Mesendoderm (in vitro differentiated cells): ENCODE measurements around the gene CAMSAP2.
A peak's percentile ranks its signal among the peaks of the same experiment; 100 is the strongest.

ENCODE experiments used
- DNase-seq: peaks from one replicate; pipeline ENCODE4 v3.0.0; 2013
- H2AK5ac ChIP-seq: 2 replicates; pipeline ENCODE4 v1.6.1; 2013; ENCODE audit warnings: low read length, inconsistent platforms
- H2BK120ac ChIP-seq: 2 replicates; pipeline ENCODE4 v1.6.1; 2013; ENCODE audit warnings: low read depth, mild to moderate bottlenecking, low read length, moderate library complexity, mixed read lengths
- H2BK15ac ChIP-seq: replicated peaks from 2 replicates; pipeline ENCODE4 v1.6.1; 2013; ENCODE audit warnings: low read depth, mild to moderate bottlenecking, moderate library complexity
- H2BK5ac ChIP-seq: 2 replicates; pipeline ENCODE4 v1.6.1; 2013; ENCODE audit warnings: low read length, inconsistent platforms
- H3K18ac ChIP-seq: 2 replicates; pipeline ENCODE4 v1.6.1; 2013; ENCODE audit warnings: mild to moderate bottlenecking, low read length, mixed read lengths
- H3K23ac ChIP-seq: one replicate; pipeline ENCODE4 v1.6.1; 2013; ENCODE audit warnings: low read length
- H3K27ac ChIP-seq: 2 replicates; pipeline ENCODE4 v1.5.1; 2013; ENCODE audit warnings: low read depth, mild to moderate bottlenecking, inconsistent platforms, low read length, moderate library complexity
- H3K27me3 ChIP-seq: 2 replicates; pipeline ENCODE4 v1.6.1; 2013; ENCODE audit warnings: low read length, control low read depth, mild to moderate bottlenecking, inconsistent platforms; ENCODE audit not compliant: insufficient read depth, poor library complexity
- H3K36me3 ChIP-seq: 2 replicates; pipeline ENCODE4 v1.6.1; 2013; ENCODE audit warnings: low read length, inconsistent platforms; ENCODE audit not compliant: control insufficient read depth, insufficient read depth
- H3K4ac ChIP-seq: one replicate; pipeline ENCODE4 v1.6.1; 2013; ENCODE audit warnings: low read depth, mild to moderate bottlenecking, low read length, moderate library complexity
- H3K4me1 ChIP-seq: 2 replicates; pipeline ENCODE4 v1.6.1; 2013; ENCODE audit warnings: low read depth, low read length, inconsistent platforms; ENCODE audit not compliant: control insufficient read depth
- H3K4me2 ChIP-seq: 2 replicates; pipeline ENCODE4 v1.6.1; 2013; ENCODE audit warnings: low read length
- H3K4me3 ChIP-seq: 2 replicates; pipeline ENCODE4 v1.5.1; 2013; ENCODE audit warnings: mild to moderate bottlenecking, low read length
- H3K56ac ChIP-seq: one replicate; pipeline ENCODE4 v1.6.1; 2013; ENCODE audit warnings: low read length
- H3K79me1 ChIP-seq: 2 replicates; pipeline ENCODE4 v1.6.1; 2013; ENCODE audit warnings: low read length, inconsistent platforms
- H3K79me2 ChIP-seq: 2 replicates; pipeline ENCODE4 v1.6.1; 2013; ENCODE audit warnings: mild to moderate bottlenecking, low read length; ENCODE audit not compliant: control insufficient read depth, insufficient read depth
- H3K9ac ChIP-seq: 2 replicates; pipeline ENCODE4 v1.6.1; 2013; ENCODE audit warnings: low read length, inconsistent platforms
- H4K5ac ChIP-seq: one replicate; pipeline ENCODE4 v1.6.1; 2013; ENCODE audit warnings: low read length
- H4K8ac ChIP-seq: one replicate; pipeline ENCODE4 v1.6.1; 2013; ENCODE audit warnings: low read depth, mild to moderate bottlenecking, control low read depth, low read length, moderate library complexity
- whole genome bisulfite sequencing: extraction: QIAGEN DNeasy Blood & Tissue Kit; methylation state at CpG from one replicate; pipeline ENCODE4 v1.1.7; 2013; ENCODE audit warnings: low lambda C conversion rate, missing lambda C conversion rate; ENCODE audit not compliant: insufficient coverage; ENCODE audit errors: extremely low coverage; 5-methylcytosine and 5-hydroxymethylcytosine counted together

CAMSAP2 gene

GRCh38 chr1:200753650-200754198 lies 15.0 kb downstream of the CAMSAP2 start:
- Histone ChIP-seq H3K4ac (no peak overlapping the region), H3K4me3 (no peak overlapping the region), H3K79me2 (peaks cover 19% of the 10 kb centered on the region), H3K36me3 (no peaks in the 10 kb centered on the region), H2BK5ac (no peak overlapping the region), H2AK5ac (no peak overlapping the region), H3K18ac (no peak overlapping the region), H4K5ac (no peak overlapping the region), H3K56ac (no peak overlapping the region), H3K4me2 (no peak overlapping the region), H3K9ac (no peak overlapping the region), H4K8ac (no peak overlapping the region), H3K23ac (no peak overlapping the region), H3K79me1 (peaks cover 16% of the 10 kb centered on the region), H3K27ac (no peak overlapping the region), H3K4me1 (peaks cover 1% of the 10 kb centered on the region), H2BK120ac (no peak overlapping the region), H3K27me3 (no peaks in the 10 kb centered on the region), H2BK15ac (no peak overlapping the region)
- WGBS, result no CpG with 5 or more reads among the region's 5 CpGs
- DNase-seq, result no peak

GRCh38 chr1:200755456-200755855 lies 16.8 kb downstream of the CAMSAP2 start:
- H3K27ac ChIP-seq, result no peak overlapping the region
- WGBS, result no CpG with 5 or more reads among the region's 3 CpGs
- H3K23ac ChIP-seq, result no peak overlapping the region
- H4K8ac ChIP-seq, result no peak overlapping the region
- no peak overlapping the region for H3K4ac ChIP-seq
- no peaks in the 10 kb centered on the region for H3K36me3 ChIP-seq
- no peak overlapping the region for H2BK120ac ChIP-seq
- no peak overlapping the region for H2BK5ac ChIP-seq
- DNase-seq, result peak; percentile 29
- H4K5ac ChIP-seq, result no peak overlapping the region
- H2AK5ac ChIP-seq, result no peak overlapping the region
- H3K18ac ChIP-seq, result no peak overlapping the region
- no peaks in the 10 kb centered on the region for H3K27me3 ChIP-seq
- no peak overlapping the region for H2BK15ac ChIP-seq
- H3K79me1 ChIP-seq, result peaks cover 16% of the 10 kb centered on the region
- no peak overlapping the region for H3K9ac ChIP-seq
- no peak overlapping the region for H3K4me3 ChIP-seq
- peaks cover 1% of the 10 kb centered on the region for H3K4me1 ChIP-seq
- no peak overlapping the region for H3K56ac ChIP-seq
- peaks cover 13% of the 10 kb centered on the region for H3K79me2 ChIP-seq
- H3K4me2 ChIP-seq, result no peak overlapping the region

- Histone ChIP-seq H3K27ac (no peak overlapping the region), H2AK5ac (no peak overlapping the region), H3K79me1 (peaks cover 8% of the 10 kb centered on the region), H3K56ac (no peak overlapping the region), H3K79me2 (peaks cover 3% of the 10 kb centered on the region), H3K4me1 (no peaks in the 10 kb centered on the region), H3K27me3 (no peaks in the 10 kb centered on the region), H3K4me3 (no peak overlapping the region), H2BK15ac (no peak overlapping the region), H2BK5ac (no peak overlapping the region), H3K18ac (no peak overlapping the region), H3K23ac (no peak overlapping the region), H2BK120ac (no peak overlapping the region), H3K4me2 (no peak overlapping the region), H4K8ac (no peak overlapping the region), H4K5ac (no peak overlapping the region), H3K36me3 (no peaks in the 10 kb centered on the region), H3K9ac (no peak overlapping the region), H3K4ac (no peak overlapping the region)
- DNase-seq, result no peak
These were observed 23.4 kb downstream of the CAMSAP2 start for GRCh38 chr1:200762089-200762488.

- Histone ChIP-seq H4K8ac (no peak overlapping the region), H3K27ac (no peak overlapping the region), H2BK15ac (no peak overlapping the region), H3K4me3 (no peak overlapping the region), H3K56ac (no peak overlapping the region), H2BK120ac (no peak overlapping the region), H3K4me2 (no peak overlapping the region), H3K4me1 (no peaks in the 10 kb centered on the region), H3K18ac (no peak overlapping the region), H3K79me2 (peaks cover under 1% of the 10 kb centered on the region), H4K5ac (no peak overlapping the region), H3K36me3 (no peaks in the 10 kb centered on the region), H3K79me1 (peaks cover 4% of the 10 kb centered on the region), H3K27me3 (no peaks in the 10 kb centered on the region), H3K9ac (no peak overlapping the region), H3K23ac (no peak overlapping the region), H3K4ac (no peak overlapping the region), H2BK5ac (no peak overlapping the region), H2AK5ac (no peak overlapping the region)
- DNase-seq, result no peak
These were observed 28.6 kb downstream of the CAMSAP2 start for GRCh38 chr1:200767321-200767720.

- no CpG with 5 or more reads among the region's 5 CpGs for WGBS
- Histone ChIP-seq H3K18ac (no peak overlapping the region), H2AK5ac (no peak overlapping the region), H4K8ac (no peak overlapping the region), H3K36me3 (no peaks in the 10 kb centered on the region), H3K23ac (no peak overlapping the region), H3K4me1 (peaks cover 2% of the 10 kb centered on the region), H3K9ac (no peak overlapping the region), H3K27ac (no peak overlapping the region), H3K4ac (no peak overlapping the region), H3K56ac (no peak overlapping the region), H3K79me2 (no peaks in the 10 kb centered on the region), H3K4me2 (no peak overlapping the region), H3K27me3 (no peaks in the 10 kb centered on the region), H4K5ac (no peak overlapping the region), H2BK120ac (no peak overlapping the region), H3K79me1 (peaks cover 3% of the 10 kb centered on the region), H3K4me3 (no peak overlapping the region), H2BK5ac (no peak overlapping the region), H2BK15ac (no peak overlapping the region)
- DNase-seq, result peak; percentile 42
These were observed 33.2 kb downstream of the CAMSAP2 start for GRCh38 chr1:200771625-200772555.
